Neural cell (in vitro differentiated cells): ENCODE results near the gene IP6K2.

Experiments used
- EP300 ChIP-seq: fragments of 450-650 bp; conservative IDR thresholded peaks from 2 replicates; pipeline ENCODE4 v1.6.1; 2014; ENCODE audit warnings: antibody characterized with exemption, mild to moderate bottlenecking, moderate library complexity; ENCODE audit not compliant: poor library complexity, severe bottlenecking
- EZH2 ChIP-seq: fragments of 200-600, 300-800 bp; shearing (Covaris generic), sonication (generic); IDR thresholded peaks from 2 replicates; pipeline ENCODE4 v1.6.1; 2014; ENCODE audit warnings: antibody characterized with exemption, low read length, borderline replicate concordance, mild to moderate bottlenecking; ENCODE audit not compliant: insufficient read depth, poor library complexity, severe bottlenecking
- MXI1 ChIP-seq: fragments of 450-650 bp; conservative IDR thresholded peaks from 2 replicates; pipeline ENCODE4 v1.6.1; 2014; ENCODE audit warnings: antibody characterized with exemption, mild to moderate bottlenecking; ENCODE audit not compliant: poor library complexity, severe bottlenecking
- POLR2AphosphoS5 ChIP-seq: IDR thresholded peaks from 2 replicates; pipeline ENCODE4 v1.6.1; 2012
- RAD21 ChIP-seq: fragments of 450-650 bp; conservative IDR thresholded peaks from 2 replicates; pipeline ENCODE4 v1.6.1; 2014; ENCODE audit warnings: antibody characterized with exemption, mild to moderate bottlenecking, moderate library complexity
- SMC3 ChIP-seq: fragments of 450-650 bp; conservative IDR thresholded peaks from 2 replicates; pipeline ENCODE4 v1.6.1; 2014; ENCODE audit warnings: antibody characterized with exemption, mild to moderate bottlenecking, moderate library complexity; ENCODE audit not compliant: poor library complexity
- TAF1 ChIP-seq: IDR thresholded peaks from 2 replicates; pipeline ENCODE4 v1.6.1; 2012; ENCODE audit warnings: low read depth
- TF ChIP-seq, protein P1 (sequence below): fragments of 450-650 bp; IDR thresholded peaks from 2 replicates; pipeline ENCODE4 v1.5.1; 2014; ENCODE audit warnings: antibody characterized with exemption, mild to moderate bottlenecking, moderate library complexity; ENCODE audit not compliant: poor library complexity, severe bottlenecking

DNA sequence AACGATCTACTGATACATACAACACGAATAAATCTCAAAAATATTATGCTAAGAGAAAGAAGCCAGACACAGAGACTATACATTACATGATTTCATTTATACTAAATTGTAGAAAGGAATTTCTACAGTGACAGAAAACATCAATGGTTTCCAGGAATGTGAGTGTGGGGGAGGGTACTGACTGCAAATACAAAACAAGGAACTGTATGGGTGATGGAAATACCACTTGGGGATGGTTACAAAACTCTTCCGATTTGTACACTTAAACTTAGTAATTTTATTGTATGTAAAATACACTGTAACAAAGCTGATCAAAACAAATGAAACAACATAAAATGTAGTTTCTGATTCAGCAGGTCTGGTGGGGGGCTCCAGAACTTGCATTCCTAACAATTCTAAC is 45.8 kb upstream of the IP6K2 start:
- TF ChIP-seq POLR2AphosphoS5: no peak
- TF ChIP-seq, protein P1, sequence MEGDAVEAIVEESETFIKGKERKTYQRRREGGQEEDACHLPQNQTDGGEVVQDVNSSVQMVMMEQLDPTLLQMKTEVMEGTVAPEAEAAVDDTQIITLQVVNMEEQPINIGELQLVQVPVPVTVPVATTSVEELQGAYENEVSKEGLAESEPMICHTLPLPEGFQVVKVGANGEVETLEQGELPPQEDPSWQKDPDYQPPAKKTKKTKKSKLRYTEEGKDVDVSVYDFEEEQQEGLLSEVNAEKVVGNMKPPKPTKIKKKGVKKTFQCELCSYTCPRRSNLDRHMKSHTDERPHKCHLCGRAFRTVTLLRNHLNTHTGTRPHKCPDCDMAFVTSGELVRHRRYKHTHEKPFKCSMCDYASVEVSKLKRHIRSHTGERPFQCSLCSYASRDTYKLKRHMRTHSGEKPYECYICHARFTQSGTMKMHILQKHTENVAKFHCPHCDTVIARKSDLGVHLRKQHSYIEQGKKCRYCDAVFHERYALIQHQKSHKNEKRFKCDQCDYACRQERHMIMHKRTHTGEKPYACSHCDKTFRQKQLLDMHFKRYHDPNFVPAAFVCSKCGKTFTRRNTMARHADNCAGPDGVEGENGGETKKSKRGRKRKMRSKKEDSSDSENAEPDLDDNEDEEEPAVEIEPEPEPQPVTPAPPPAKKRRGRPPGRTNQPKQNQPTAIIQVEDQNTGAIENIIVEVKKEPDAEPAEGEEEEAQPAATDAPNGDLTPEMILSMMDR: no peak
- TF ChIP-seq MXI1: no peak
- TF ChIP-seq RAD21: no peak
- TF ChIP-seq EP300: no peak
- no peak for TF ChIP-seq EZH2
- TF ChIP-seq SMC3: no peak
- TF ChIP-seq TAF1: no peak
